ENCODE results near the gene ADGRG7. TPM values are rescaled to one million over a fixed set of nuclear protein-coding genes. Genes with fewer than 3 reads are reported as not detected.
A peak's percentile ranks its signal among the peaks of the same experiment; 100 is the strongest.

ADGRG7 gene
- total RNA-seq, 2 donors from 2014 or later, result not detected

GRCh38 chr3:100611221-100611620, 1.8 kb downstream of the ADGRG7 start:
- ATAC-seq (no peak), DNase-seq (ENCODE audit: low spot score) (no peak)
- H3K4me3 Mint-ChIP-seq, result no peak overlapping the region
- no peaks in the 10 kb centered on the region for H3K36me3 Mint-ChIP-seq
- peaks cover 5 to 8% of the 10 kb centered on the region in 2 donors for H3K4me1 Mint-ChIP-seq (ENCODE audit: low read depth in 2 of 2)
- peaks cover 6 to 43% of the 10 kb centered on the region in 2 donors for H3K27me3 Mint-ChIP-seq
- no peaks in the 10 kb centered on the region for H3K9me3 Mint-ChIP-seq
- H3K27ac Mint-ChIP-seq, result no peak overlapping the region

- no peak overlapping the region for H3K27ac Mint-ChIP-seq
- peaks cover 7 to 40% of the 10 kb centered on the region in 2 donors for H3K27me3 Mint-ChIP-seq
- H3K4me3 Mint-ChIP-seq, result no peak overlapping the region
- peaks cover 3% of the 10 kb centered on the region for H3K36me3 Mint-ChIP-seq
- peaks cover 5 to 8% of the 10 kb centered on the region in 2 donors for H3K4me1 Mint-ChIP-seq (ENCODE audit: low read depth in 2 of 2)
- DNase-seq (ENCODE audit: low spot score) (no peak), ATAC-seq (no peak)
- H3K9me3 Mint-ChIP-seq, result no peaks in the 10 kb centered on the region
Observed at GRCh38 chr3:100613721-100614390, 4.5 kb downstream of the ADGRG7 start.

- Mint-ChIP-seq H3K36me3 (peaks cover 6% of the 10 kb centered on the region), H3K27me3 (peaks cover 8 to 40% of the 10 kb centered on the region in 2 donors), H3K4me1 (ENCODE audit: low read depth in 2 of 2) (no peaks in the 10 kb centered on the region), H3K9me3 (no peaks in the 10 kb centered on the region), H3K4me3 (no peak overlapping the region), H3K27ac (no peak overlapping the region)
- no peak for ATAC-seq
- DNase-seq (ENCODE audit: low spot score), result no peak
Observed at GRCh38 chr3:100614941-100615340, 5.5 kb downstream of the ADGRG7 start.

GRCh38 chr3:100615684-100616083, 6.3 kb downstream of the ADGRG7 start:
- Mint-ChIP-seq H3K4me3 (no peak overlapping the region), H3K36me3 (peaks cover 6% of the 10 kb centered on the region), H3K27me3 (peaks cover 6 to 33% of the 10 kb centered on the region in 2 donors), H3K4me1 (ENCODE audit: low read depth in 2 of 2) (no peaks in the 10 kb centered on the region), H3K9me3 (no peaks in the 10 kb centered on the region), H3K27ac (no peak overlapping the region)
- ATAC-seq (no peak), DNase-seq (ENCODE audit: low spot score) (no peak)

- Mint-ChIP-seq H3K27ac (no peak overlapping the region), H3K27me3 (peaks cover 13 to 27% of the 10 kb centered on the region in 2 donors), H3K4me1 (ENCODE audit: low read depth in 2 of 2) (no peaks in the 10 kb centered on the region), H3K4me3 (no peak overlapping the region), H3K9me3 (no peaks in the 10 kb centered on the region), H3K36me3 (peaks cover 6% of the 10 kb centered on the region)
- ATAC-seq (no peak), DNase-seq (ENCODE audit: low spot score) (no peak)
Observed at GRCh38 chr3:100621251-100621650, 11.8 kb downstream of the ADGRG7 start.

- Mint-ChIP-seq H3K27me3 (peaks cover 30 to 51% of the 10 kb centered on the region in 2 donors), H3K9me3 (no peaks in the 10 kb centered on the region), H3K4me1 (ENCODE audit: low read depth in 2 of 2) (no peaks in the 10 kb centered on the region), H3K27ac (no peak overlapping the region), H3K36me3 (no peaks in the 10 kb centered on the region), H3K4me3 (no peak overlapping the region)
- ATAC-seq (no peak), DNase-seq (ENCODE audit: low spot score) (no peak)
Observed at GRCh38 chr3:100627491-100627890, 18.1 kb downstream of the ADGRG7 start.

- peaks cover 28 to 52% of the 10 kb centered on the region in 2 donors for H3K27me3 Mint-ChIP-seq
- peaks cover 2 to 5% of the 10 kb centered on the region in 2 donors for H3K4me1 Mint-ChIP-seq (ENCODE audit: low read depth in 2 of 2)
- ATAC-seq (no peak), DNase-seq (ENCODE audit: low spot score) (no peak)
- H3K4me3 Mint-ChIP-seq, result no peak overlapping the region
- H3K36me3 Mint-ChIP-seq, result no peaks in the 10 kb centered on the region
- H3K27ac Mint-ChIP-seq, result no peak overlapping the region
- no peaks in the 10 kb centered on the region for H3K9me3 Mint-ChIP-seq
Observed at GRCh38 chr3:100629421-100630127, 20.2 kb downstream of the ADGRG7 start.

GRCh38 chr3:100630664-100631063, 21.3 kb downstream of the ADGRG7 start:
- H3K4me3 Mint-ChIP-seq, result no peak overlapping the region
- peaks cover 5% of the 10 kb centered on the region in 2 donors for H3K4me1 Mint-ChIP-seq (ENCODE audit: low read depth in 2 of 2)
- no peak overlapping the region for H3K27ac Mint-ChIP-seq
- H3K36me3 Mint-ChIP-seq, result no peaks in the 10 kb centered on the region
- ATAC-seq (no peak), DNase-seq (ENCODE audit: low spot score) (no peak)
- H3K27me3 Mint-ChIP-seq, result peaks cover 25 to 43% of the 10 kb centered on the region in 2 donors
- no peaks in the 10 kb centered on the region for H3K9me3 Mint-ChIP-seq

- H3K36me3 Mint-ChIP-seq, result no peaks in the 10 kb centered on the region
- H3K9me3 Mint-ChIP-seq, result no peaks in the 10 kb centered on the region
- no peak for ATAC-seq
- peaks cover 5% of the 10 kb centered on the region in 2 donors for H3K4me1 Mint-ChIP-seq (ENCODE audit: low read depth in 2 of 2)
- no peak overlapping the region for H3K4me3 Mint-ChIP-seq
- no peak for DNase-seq (ENCODE audit: low spot score)
- peaks cover 25 to 43% of the 10 kb centered on the region in 2 donors for H3K27me3 Mint-ChIP-seq
- no peak overlapping the region for H3K27ac Mint-ChIP-seq
Observed at GRCh38 chr3:100631236-100631635, 21.8 kb downstream of the ADGRG7 start.

GRCh38 chr3:100634493-100635272, 25.3 kb downstream of the ADGRG7 start:
- H3K27me3 Mint-ChIP-seq, result peaks cover 16 to 26% of the 10 kb centered on the region in 2 donors

GRCh38 chr3:100635273-100635701, 25.9 kb downstream of the ADGRG7 start:
- ATAC-seq, result no peak
- no peaks in the 10 kb centered on the region for H3K9me3 Mint-ChIP-seq
- H3K4me1 Mint-ChIP-seq (ENCODE audit: low read depth in 2 of 2), result peaks cover 5% of the 10 kb centered on the region in 2 donors
- no peak overlapping the region for H3K27ac Mint-ChIP-seq
- H3K4me3 Mint-ChIP-seq, result no peak overlapping the region
- H3K36me3 Mint-ChIP-seq, result no peaks in the 10 kb centered on the region
- H3K27me3 Mint-ChIP-seq, result peaks cover 17 to 29% of the 10 kb centered on the region in 2 donors
- no peak for DNase-seq (ENCODE audit: low spot score)

More at GRCh38 chr3:100634493-100635272, 25.3 kb downstream of the ADGRG7 start:
- Mint-ChIP-seq H3K4me1 (ENCODE audit: low read depth in 2 of 2) (peaks cover 5% of the 10 kb centered on the region in 2 donors), H3K4me3 (no peak overlapping the region), H3K9me3 (no peaks in the 10 kb centered on the region), H3K36me3 (no peaks in the 10 kb centered on the region), H3K27ac (no peak overlapping the region)
- DNase-seq (ENCODE audit: low spot score) (no peak), ATAC-seq (peak; percentile 33 to 50)

- H3K27ac Mint-ChIP-seq, result no peak overlapping the region
- ATAC-seq (peak in 1 of 2 donors; percentile 48), DNase-seq (ENCODE audit: low spot score) (no peak)
- H3K4me3 Mint-ChIP-seq, result no peak overlapping the region
- H3K9me3 Mint-ChIP-seq, result no peaks in the 10 kb centered on the region
- H3K36me3 Mint-ChIP-seq, result no peaks in the 10 kb centered on the region
- H3K4me1 Mint-ChIP-seq (ENCODE audit: low read depth in 2 of 2), result peaks cover 10 to 14% of the 10 kb centered on the region in 2 donors
- peaks cover 16 to 29% of the 10 kb centered on the region in 2 donors for H3K27me3 Mint-ChIP-seq
Observed at GRCh38 chr3:100637197-100637631, 27.8 kb downstream of the ADGRG7 start.

- Mint-ChIP-seq H3K36me3 (no peaks in the 10 kb centered on the region), H3K4me1 (ENCODE audit: low read depth in 2 of 2) (peaks cover 5 to 9% of the 10 kb centered on the region in 2 donors), H3K4me3 (no peak overlapping the region), H3K27ac (peak overlapping the region in 1 of 2 donors; percentile 8), H3K27me3 (peaks cover 14 to 31% of the 10 kb centered on the region in 2 donors), H3K9me3 (no peaks in the 10 kb centered on the region)
- DNase-seq (ENCODE audit: low spot score), result no peak
- no peak for ATAC-seq
Observed at GRCh38 chr3:100640633-100641032, 31.2 kb downstream of the ADGRG7 start.
